Measurements from ENCODE around the gene CSMD2. TPM values are rescaled to one million over a fixed set of nuclear protein-coding genes. Genes with fewer than 3 reads are reported as not detected.

Gene CSMD2
- total and polyA plus RNA-seq, 2 of the 8 experiments (the other 6 are each of a cell fraction or from before 2014, with no cell fraction given): 7.0 to 14.7 TPM

DNA sequence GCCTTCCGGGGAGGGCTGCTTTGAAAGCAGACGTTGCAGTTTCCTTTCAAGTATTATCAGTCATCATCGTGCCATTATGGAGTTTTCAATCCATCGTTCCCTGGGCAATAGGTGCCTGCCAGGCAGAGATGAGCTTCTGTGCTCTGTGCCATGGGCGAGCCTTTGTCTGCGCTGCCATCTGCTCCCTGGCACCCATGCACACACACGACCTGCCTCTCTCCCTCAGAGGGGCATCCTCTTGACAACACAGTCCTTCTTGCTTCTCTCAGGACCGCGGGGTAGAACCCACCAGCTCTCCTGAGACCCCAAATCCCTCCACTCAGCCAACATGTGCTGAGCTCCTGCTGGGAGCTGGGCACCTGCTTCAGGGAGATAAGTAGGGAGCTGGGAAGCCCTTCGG, 151.9 kb downstream of the CSMD2 start:
- Histone ChIP-seq H3K23me2 (ENCODE audit: low read depth, low read length) (no peaks in the 10 kb centered on the region; the same call in 1 of the 2 replicates), H2BK15ac (ENCODE audit: low read length) (no peak overlapping the region), H4K20me1 (replicated peaks in 1 of 2; ENCODE audit: control insufficient read depth in 1 of 2, insufficient read depth in 2 of 2, low read length in 2 of 2) (no peaks in the 10 kb centered on the region), H3K14ac (ENCODE audit: insufficient read length) (no peak overlapping the region), H3K56ac (replicated peaks; ENCODE audit: insufficient read length, low read depth, low read length) (no peak overlapping the region), H4K8ac (ENCODE audit: extremely low read depth, insufficient read depth, low read length) (no peak overlapping the region), H2BK20ac (ENCODE audit: low read length) (no peak overlapping the region), H3K79me2 (ENCODE audit: control insufficient read depth in 1 of 2, insufficient read depth in 2 of 2, low read length in 2 of 2) (peaks cover 0 to 6% of the 10 kb centered on the region in 2 experiments; a peak in 1 of 4 replicates), H3K27me3 (replicated peaks in 1 of 4; ENCODE audit: control insufficient read depth in 3 of 4, extremely low read depth in 1 of 4, insufficient read depth in 3 of 4, low read length in 3 of 4) (no peaks in the 10 kb centered on the region), H3K9ac (replicated peaks in 1 of 4; ENCODE audit: extremely low read depth in 1 of 4, low read depth in 3 of 4, low read length in 3 of 4) (no peak overlapping the region), H2AFZ (ENCODE audit: low read length) (no peak overlapping the region), H3K4me2 (ENCODE audit: insufficient read depth in 1 of 2, low read depth in 2 of 2, low read length in 2 of 2) (no peak overlapping the region), H3K4ac (replicated peaks; ENCODE audit: insufficient read length, low read depth, low read length) (no peak overlapping the region), H2BK12ac (ENCODE audit: low read depth, low read length) (no peak overlapping the region), H3K36me3 (ENCODE audit: control insufficient read depth in 2 of 4, insufficient read depth in 4 of 4, low read length in 3 of 4) (no peaks in the 10 kb centered on the region; a peak in 1 of 8 replicates), H3K27ac (ENCODE audit: low read depth, low read length) (no peak overlapping the region), H3K4me3 (ENCODE audit: extremely low read depth in 1 of 4, insufficient read depth in 2 of 4, low read depth in 3 of 4, low read length in 4 of 4) (no peak overlapping the region), H4K91ac (replicated peaks; ENCODE audit: insufficient read length, low read length) (no peak overlapping the region), H3K79me1 (ENCODE audit: low read depth, low read length) (no peaks in the 10 kb centered on the region), H3K18ac (ENCODE audit: extremely low read depth, low read length) (no peak overlapping the region), H3K9me3 (ENCODE audit: insufficient read depth in 2 of 2, low read depth in 1 of 2, low read length in 1 of 2) (no peaks in the 10 kb centered on the region), H2AK5ac (ENCODE audit: low read depth, low read length) (no peak overlapping the region), H2BK5ac (ENCODE audit: low read depth, low read length) (no peak overlapping the region), H4K5ac (ENCODE audit: insufficient read length, low read depth, low read length) (no peak overlapping the region), H3K23ac (ENCODE audit: insufficient read length) (no peak overlapping the region), H3K4me1 (replicated peaks in 1 of 4; ENCODE audit: control insufficient read depth in 3 of 4, insufficient read depth in 4 of 4, low read length in 3 of 4) (peaks cover 0 to 3% (median 0%) of the 10 kb centered on the region in 4 experiments; a peak in 1 of 7 replicates), H2BK120ac (replicated peaks; ENCODE audit: low read depth, low read length) (no peak overlapping the region)
- no peak for FAIRE-seq
- no peak for DNase-seq (ENCODE audit: low read depth in 1 of 2, low spot score in 2 of 2)
- ChIA-PET POLR2A (ENCODE audit: partially characterized antibody) (no interaction called here), CTCF (ENCODE audit: partially characterized antibody) (interaction anchor here (0.8 to 3.9 kb wide), 58 partner anchors 10 to 671 kb away, joined by 3 to 75 read pairs (median 5); no protein-coding TSS in a partner anchor)
- WGBS, 2 experiments (ENCODE audit: extremely low coverage in 1 of 2, insufficient coverage in 1 of 2, insufficient read length in 1 of 2, insufficient replicate concordance in 2 of 2, low coverage in 1 of 2, low lambda C conversion rate in 2 of 2, missing lambda C conversion rate in 1 of 2): 92% methylated on average over 10 of the region's 10 CpGs; no CpG with 5 or more reads in 1 of the 2 experiments
- no peak for TF ChIP-seq CEBPB (IDR thresholded peaks at IDR 0.05; ENCODE audit: low read depth, low read length)
- no peak for TF ChIP-seq RXRA (IDR thresholded peaks at IDR 0.05; ENCODE audit: insufficient read depth, low read depth, low read length)
- TF ChIP-seq SP2 (IDR thresholded peaks at IDR 0.05; ENCODE audit: low read length): no peak
- TF ChIP-seq CBX5 (IDR thresholded peaks at IDR 0.05; ENCODE audit: low read depth, low read length): no peak
- TF ChIP-seq SP1 (IDR thresholded peaks at IDR 0.05; ENCODE audit: low read depth, low read length): no peak
- TF ChIP-seq KDM4A (IDR thresholded peaks at IDR 0.05; ENCODE audit: low read depth, low read length, severe bottlenecking): no peak
- TF ChIP-seq NRF1 (IDR thresholded peaks at IDR 0.05; ENCODE audit: low read depth, low read length): no peak
- TF ChIP-seq ZNF274 (IDR thresholded peaks at IDR 0.05; ENCODE audit: borderline replicate concordance, extremely low read depth, low read length): no peak
- TF ChIP-seq BRCA1 (IDR thresholded peaks at IDR 0.05; ENCODE audit: low read depth, low read length): no peak
